Upper lobe of left lung (tissue), 4 donors: Measurements from ENCODE around the gene SGF29.

ENCODE experiments used
- EP300 ChIP-seq, 4 donors: sonication (generic); formaldehyde crosslinking; IDR thresholded peaks; one replicate each; pipeline ENCODE4 v1.5.1; 2017; ENCODE audit warnings: antibody characterized with exemption in 4 of 4, control low read depth in 2 of 4
- POLR2A ChIP-seq, 4 donors: fragments of 450-650 bp; IDR thresholded peaks; one replicate each; pipeline ENCODE4 v1.5.1; 2016 to 2017; ENCODE audit warnings: antibody characterized with exemption in 4 of 4, mild to moderate bottlenecking in 2 of 4
- TF ChIP-seq, protein P1 (sequence below), 6 experiments: fragments of 450-650 bp in 4 of 6; fragments of 200-600 bp in 2 of 6; sonication (generic) in 2 of 6; IDR thresholded peaks; one replicate each; pipeline ENCODE4 v1.5.1; 2016 to 2019; ENCODE audit warnings: antibody characterized with exemption in 6 of 6

GRCh38 chr16:28537964-28538732 is 15.6 kb upstream of the SGF29 start:
- TF ChIP-seq, protein P1, sequence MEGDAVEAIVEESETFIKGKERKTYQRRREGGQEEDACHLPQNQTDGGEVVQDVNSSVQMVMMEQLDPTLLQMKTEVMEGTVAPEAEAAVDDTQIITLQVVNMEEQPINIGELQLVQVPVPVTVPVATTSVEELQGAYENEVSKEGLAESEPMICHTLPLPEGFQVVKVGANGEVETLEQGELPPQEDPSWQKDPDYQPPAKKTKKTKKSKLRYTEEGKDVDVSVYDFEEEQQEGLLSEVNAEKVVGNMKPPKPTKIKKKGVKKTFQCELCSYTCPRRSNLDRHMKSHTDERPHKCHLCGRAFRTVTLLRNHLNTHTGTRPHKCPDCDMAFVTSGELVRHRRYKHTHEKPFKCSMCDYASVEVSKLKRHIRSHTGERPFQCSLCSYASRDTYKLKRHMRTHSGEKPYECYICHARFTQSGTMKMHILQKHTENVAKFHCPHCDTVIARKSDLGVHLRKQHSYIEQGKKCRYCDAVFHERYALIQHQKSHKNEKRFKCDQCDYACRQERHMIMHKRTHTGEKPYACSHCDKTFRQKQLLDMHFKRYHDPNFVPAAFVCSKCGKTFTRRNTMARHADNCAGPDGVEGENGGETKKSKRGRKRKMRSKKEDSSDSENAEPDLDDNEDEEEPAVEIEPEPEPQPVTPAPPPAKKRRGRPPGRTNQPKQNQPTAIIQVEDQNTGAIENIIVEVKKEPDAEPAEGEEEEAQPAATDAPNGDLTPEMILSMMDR (IDR thresholded peaks at IDR 0.05): no peak
- TF ChIP-seq EP300 (IDR thresholded peaks at IDR 0.05) (no peak), POLR2A (IDR thresholded peaks at IDR 0.05) (no peak)
